Keratinocyte (primary cell): Measurements from ENCODE around the gene PRDX1. TPM values are rescaled to one million over a fixed set of nuclear protein-coding genes. Genes with fewer than 3 reads are reported as not detected.

Source experiments
- DNase-seq: peaks from one replicate; pipeline ENCODE4 v3.0.0-alpha.2; 2011; ENCODE audit warnings: low read depth, missing footprints, low spot score
- FAIRE-seq: peaks from 2 replicates; lab custom pipeline; 2011; peaks lifted over from hg19 to GRCh38; lab: Jason Lieb, UNC
- H2AFZ ChIP-seq: 2 replicates; pipeline ENCODE4 v1.6.0; 2012; ENCODE audit warnings: low read length, control low read depth, inconsistent platforms; ENCODE audit not compliant: control insufficient read depth
- H3K27ac ChIP-seq: 2 replicates; pipeline ENCODE4 v1.5.1; 2011; ENCODE audit warnings: low read length; ENCODE audit not compliant: control insufficient read depth, insufficient read depth
- H3K27me3 ChIP-seq: 3 replicates; pipeline ENCODE4 v1.6.0; 2011; ENCODE audit warnings: low read length; ENCODE audit not compliant: control insufficient read depth, insufficient read depth; ENCODE audit errors: extremely low read depth
- H3K36me3 ChIP-seq, 2 experiments: 2 replicates in 1 of 2; 3 replicates in 1 of 2; pipeline ENCODE4 v1.5.1; 2011; ENCODE audit warnings: low read length in 2 of 2, mild to moderate bottlenecking in 1 of 2; ENCODE audit not compliant: control insufficient read depth in 2 of 2, insufficient read depth in 2 of 2; ENCODE audit errors: extremely low read depth in 1 of 2
- H3K4me1 ChIP-seq: 3 replicates; pipeline ENCODE4 v1.5.1; 2011; ENCODE audit warnings: low read length; ENCODE audit not compliant: control insufficient read depth, insufficient read depth; ENCODE audit errors: extremely low read depth
- H3K4me2 ChIP-seq: 3 replicates; pipeline ENCODE4 v1.6.0; 2011; ENCODE audit warnings: low read depth, low read length; ENCODE audit not compliant: control insufficient read depth, insufficient read depth; ENCODE audit errors: extremely low read depth
- H3K4me3 ChIP-seq, 3 experiments: fragments of 200-600 bp in 1 of 3; sonication (generic) in 1 of 3; 2 replicates in 2 of 3; 3 replicates in 1 of 3; pipeline ENCODE4 v1.5.1; 2011 to 2016; ENCODE audit warnings: low read length in 3 of 3, mild to moderate bottlenecking in 3 of 3, control low read depth in 2 of 3, inconsistent platforms in 1 of 3, low read depth in 1 of 3, mixed read lengths in 1 of 3, mixed run types in 1 of 3, moderate library complexity in 1 of 3; ENCODE audit not compliant: control insufficient read depth in 2 of 3, insufficient read depth in 2 of 3; ENCODE audit errors: extremely low read depth in 1 of 3
- H3K79me2 ChIP-seq: 2 replicates; pipeline ENCODE4 v1.6.0; 2012; ENCODE audit warnings: low read length; ENCODE audit not compliant: control insufficient read depth, insufficient read depth
- H3K9ac ChIP-seq: 3 replicates; pipeline ENCODE4 v1.6.0; 2011; ENCODE audit warnings: low read length; ENCODE audit not compliant: control insufficient read depth, insufficient read depth; ENCODE audit errors: extremely low read depth
- H3K9me1 ChIP-seq: 3 replicates; pipeline ENCODE4 v1.6.0; 2011; ENCODE audit warnings: low read length; ENCODE audit not compliant: control insufficient read depth, insufficient read depth; ENCODE audit errors: extremely low read depth
- H3K9me3 ChIP-seq: 2 replicates; pipeline ENCODE4 v1.5.1; 2012; ENCODE audit warnings: low read depth, low read length; ENCODE audit not compliant: control insufficient read depth
- H4K20me1 ChIP-seq: 3 replicates; pipeline ENCODE4 v1.6.0; 2011; ENCODE audit warnings: low read length; ENCODE audit not compliant: control insufficient read depth, insufficient read depth; ENCODE audit errors: extremely low read depth
- EZH2 ChIP-seq: IDR thresholded peaks from one replicate; pipeline ENCODE4 v1.6.1; 2012; ENCODE audit warnings: inconsistent platforms, mild to moderate bottlenecking, low read length, moderate library complexity
- dilution Hi-C: fragments of 300-500 bp; cut with MboI; formaldehyde crosslinking; loops from one replicate; pipeline ENCODE4 v1.7.0; 2020; ENCODE audit warnings: low sequenced_read_pairs; ENCODE audit not compliant: extremely low pct_ligation_motif_present
- polyA plus RNA-seq, 5 experiments: library from polyadenylated mRNA; depleted of rRNA in 3 of 5; stranded (reverse) in 3 of 5; stranded (forward) in 1 of 5; unstranded in 1 of 5; fragments of >200 nt; gene quantifications; 1 replicate in 1 of 5; 2 replicates in 3 of 5; 3 replicates in 1 of 5; pipeline versions ENCODE4 v1.2.1 to v1.2.3, GENCODE V29; 2011 to 2012; ENCODE audit warnings: missing spikeins in 2 of 5, low read depth in 1 of 5, low replicate concordance in 1 of 5
- TF ChIP-seq, protein P1 (sequence below), 3 experiments: IDR thresholded peaks in 1 of 3; conservative IDR thresholded peaks in 1 of 3; optimal IDR thresholded peaks in 1 of 3; 2 replicates in 2 of 3; 3 replicates in 1 of 3; pipeline versions ENCODE3 to v1.5.1; 2011; ENCODE audit warnings: low read length in 3 of 3, mild to moderate bottlenecking in 3 of 3, moderate library complexity in 2 of 3, control low read depth in 1 of 3, inconsistent platforms in 1 of 3; ENCODE audit not compliant: insufficient read depth in 2 of 3; ENCODE audit errors: extremely low read depth in 1 of 3

PRDX1 gene
- polyA plus RNA-seq, 1 donor (not counting 4 experiments of a cell fraction or from before 2014, with no cell fraction given), result 1,251 TPM

DNA sequence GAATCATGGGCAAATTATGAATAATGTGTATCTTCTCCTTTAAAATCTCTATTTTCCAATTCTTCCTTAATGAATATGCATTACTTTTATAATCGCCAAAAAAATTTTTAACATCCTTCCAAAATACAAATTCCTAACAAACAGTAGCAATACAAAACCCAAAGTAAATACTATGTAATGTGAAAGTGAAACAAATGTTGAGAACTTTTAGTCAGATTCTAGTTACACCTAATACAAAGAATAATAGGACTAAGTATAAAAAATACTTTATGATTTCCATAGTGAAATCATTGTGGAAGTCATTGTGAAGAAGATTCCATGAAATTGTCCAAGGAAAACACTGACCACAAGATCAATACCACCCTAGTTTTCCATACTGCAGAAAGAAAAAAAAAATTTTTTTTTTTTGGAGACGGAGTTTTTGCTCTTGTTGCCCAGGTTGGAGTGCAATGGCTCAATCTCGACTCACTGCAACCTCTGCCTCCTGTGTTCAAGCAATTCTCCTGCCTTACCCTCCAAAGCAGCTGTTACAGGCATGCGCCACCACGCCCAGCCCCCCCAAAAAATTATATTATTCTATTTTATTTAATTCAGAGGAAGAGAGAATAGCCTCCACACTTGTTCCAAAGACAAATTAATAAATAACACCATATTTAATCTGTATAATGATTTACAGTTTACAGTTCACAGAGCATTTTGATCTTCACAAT is 42.5 kb downstream of the PRDX1 start:
- H3K4me3 ChIP-seq, result no peak overlapping the region
- no peak overlapping the region for H3K4me2 ChIP-seq
- no peaks in the 10 kb centered on the region for H3K36me3 ChIP-seq
- H3K9me1 ChIP-seq, result no peaks in the 10 kb centered on the region
- no peak overlapping the region for H2AFZ ChIP-seq
- no peak overlapping the region for H3K27ac ChIP-seq
- H3K4me1 ChIP-seq, result no peaks in the 10 kb centered on the region
- H3K79me2 ChIP-seq, result no peaks in the 10 kb centered on the region
- dilution Hi-C loops, result no loop called here
- TF ChIP-seq, protein P1, sequence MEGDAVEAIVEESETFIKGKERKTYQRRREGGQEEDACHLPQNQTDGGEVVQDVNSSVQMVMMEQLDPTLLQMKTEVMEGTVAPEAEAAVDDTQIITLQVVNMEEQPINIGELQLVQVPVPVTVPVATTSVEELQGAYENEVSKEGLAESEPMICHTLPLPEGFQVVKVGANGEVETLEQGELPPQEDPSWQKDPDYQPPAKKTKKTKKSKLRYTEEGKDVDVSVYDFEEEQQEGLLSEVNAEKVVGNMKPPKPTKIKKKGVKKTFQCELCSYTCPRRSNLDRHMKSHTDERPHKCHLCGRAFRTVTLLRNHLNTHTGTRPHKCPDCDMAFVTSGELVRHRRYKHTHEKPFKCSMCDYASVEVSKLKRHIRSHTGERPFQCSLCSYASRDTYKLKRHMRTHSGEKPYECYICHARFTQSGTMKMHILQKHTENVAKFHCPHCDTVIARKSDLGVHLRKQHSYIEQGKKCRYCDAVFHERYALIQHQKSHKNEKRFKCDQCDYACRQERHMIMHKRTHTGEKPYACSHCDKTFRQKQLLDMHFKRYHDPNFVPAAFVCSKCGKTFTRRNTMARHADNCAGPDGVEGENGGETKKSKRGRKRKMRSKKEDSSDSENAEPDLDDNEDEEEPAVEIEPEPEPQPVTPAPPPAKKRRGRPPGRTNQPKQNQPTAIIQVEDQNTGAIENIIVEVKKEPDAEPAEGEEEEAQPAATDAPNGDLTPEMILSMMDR (optimal IDR thresholded peaks at IDR 0.05 in 1 of 3, IDR thresholded peaks at IDR 0.05 in 1 of 3, conservative IDR thresholded peaks at IDR 0.05 in 1 of 3; ENCODE audit: extremely low read depth in 1 of 3, insufficient read depth in 2 of 3, low read length in 3 of 3), result no peak
- TF ChIP-seq EZH2, result no peak
- no peaks in the 10 kb centered on the region for H3K27me3 ChIP-seq
- no peaks in the 10 kb centered on the region for H3K9me3 ChIP-seq
- FAIRE-seq (no peak), DNase-seq (no peak)
- no peaks in the 10 kb centered on the region for H4K20me1 ChIP-seq
- no peak overlapping the region for H3K9ac ChIP-seq

GRCh38 chr1:45478121-45478814 is 43.4 kb downstream of the PRDX1 start:
- Histone ChIP-seq H3K4me1 (no peaks in the 10 kb centered on the region), H3K79me2 (no peaks in the 10 kb centered on the region), H3K4me2 (no peak overlapping the region), H3K36me3 (no peaks in the 10 kb centered on the region), H3K27me3 (no peaks in the 10 kb centered on the region), H2AFZ (no peak overlapping the region), H3K27ac (no peak overlapping the region), H3K9me1 (no peaks in the 10 kb centered on the region), H4K20me1 (no peaks in the 10 kb centered on the region), H3K9me3 (no peaks in the 10 kb centered on the region), H3K4me3 (no peak overlapping the region), H3K9ac (no peak overlapping the region)
- dilution Hi-C loops, result no loop called here
- TF ChIP-seq, protein P1 (optimal IDR thresholded peaks at IDR 0.05 in 1 of 3, IDR thresholded peaks at IDR 0.05 in 1 of 3, conservative IDR thresholded peaks at IDR 0.05 in 1 of 3; ENCODE audit: extremely low read depth in 1 of 3, insufficient read depth in 2 of 3, low read length in 3 of 3), result no peak
- TF ChIP-seq EZH2, result no peak
- DNase-seq (no peak), FAIRE-seq (no peak)
